Measurements from ENCODE around the gene RPL22.
A peak's percentile ranks its signal among the peaks of the same experiment; 100 is the strongest.

Gene RPL22

GRCh38 chr1:6199298-6200187 lies at the start of gene RPL22:
TSS of gene RPL22 (minus strand) at chr1:6199595. CDS start at chr1:6199573, 22 bp downstream.
- peak; percentile 99 for DNase-seq (ENCODE audit: low read depth)

- DNase-seq (ENCODE audit: low read depth) = no peak
Observed at GRCh38 chr1:6248161-6248776, 48.9 kb upstream of the RPL22 start.

GRCh38 chr1:6247651-6248050 lies 48.3 kb upstream of the RPL22 start:
- DNase-seq (ENCODE audit: low read depth) = no peak

- peak; percentile 47 for DNase-seq (ENCODE audit: low read depth)
Observed at GRCh38 chr1:6246497-6247467, 47.4 kb upstream of the RPL22 start.

- DNase-seq (ENCODE audit: low read depth) = no peak
Observed at GRCh38 chr1:6245869-6246496, 46.6 kb upstream of the RPL22 start.

GRCh38 chr1:6245086-6245868 lies 45.9 kb upstream of the RPL22 start:
- no peak for DNase-seq (ENCODE audit: low read depth)

- no peak for DNase-seq (ENCODE audit: low read depth)
Observed at GRCh38 chr1:6244401-6245049, 45.1 kb upstream of the RPL22 start.

GRCh38 chr1:6243993-6244392 lies 44.6 kb upstream of the RPL22 start, which contains the start of gene HES3:
TSS of gene HES3 (plus strand) at chr1:6244179. CDS start at chr1:6244366, 187 bp downstream.
- no peak for DNase-seq (ENCODE audit: low read depth)

- no peak for DNase-seq (ENCODE audit: low read depth)
Observed at GRCh38 chr1:6243053-6243834, 43.8 kb upstream of the RPL22 start.

GRCh38 chr1:6241887-6242740 lies 42.7 kb upstream of the RPL22 start:
- no peak for DNase-seq (ENCODE audit: low read depth)

GRCh38 chr1:6241107-6241886 lies 41.9 kb upstream of the RPL22 start:
- no peak for DNase-seq (ENCODE audit: low read depth)

GRCh38 chr1:6239950-6240768 lies 40.8 kb upstream of the RPL22 start:
- no peak for DNase-seq (ENCODE audit: low read depth)

- DNase-seq (ENCODE audit: low read depth) = no peak
Observed at GRCh38 chr1:6239213-6239752, 39.9 kb upstream of the RPL22 start.

GRCh38 chr1:6237093-6237492 lies 37.7 kb upstream of the RPL22 start:
- no peak for DNase-seq (ENCODE audit: low read depth)

GRCh38 chr1:6235296-6235677 lies 35.9 kb upstream of the RPL22 start:
- no peak for DNase-seq (ENCODE audit: low read depth)

GRCh38 chr1:6234502-6235295 lies 35.3 kb upstream of the RPL22 start:
- no peak for DNase-seq (ENCODE audit: low read depth)
